ENCODE measurements around the gene CARS1.

CARS1 gene

DNA sequence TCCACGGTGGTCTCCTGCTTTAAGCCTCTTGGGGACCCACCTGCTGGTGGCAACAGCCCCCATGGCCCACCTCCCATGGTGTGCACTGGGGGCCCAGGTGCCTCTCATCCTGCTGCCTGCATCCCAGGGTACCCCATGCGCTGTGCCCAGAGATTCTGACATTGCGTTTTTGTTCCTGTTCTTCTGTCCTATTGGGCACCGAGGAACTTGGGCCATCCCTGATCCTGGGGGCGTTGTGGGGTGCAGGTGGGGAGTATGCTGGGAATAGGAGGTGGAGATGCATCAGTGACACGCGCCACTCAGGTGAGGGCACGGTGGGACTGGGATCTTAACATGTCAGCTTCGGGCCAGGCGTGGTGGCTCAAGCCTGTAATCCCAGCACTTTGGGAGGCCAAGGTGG lies 52.7 kb downstream of the CARS1 start:
- TF ChIP-seq, protein P1, sequence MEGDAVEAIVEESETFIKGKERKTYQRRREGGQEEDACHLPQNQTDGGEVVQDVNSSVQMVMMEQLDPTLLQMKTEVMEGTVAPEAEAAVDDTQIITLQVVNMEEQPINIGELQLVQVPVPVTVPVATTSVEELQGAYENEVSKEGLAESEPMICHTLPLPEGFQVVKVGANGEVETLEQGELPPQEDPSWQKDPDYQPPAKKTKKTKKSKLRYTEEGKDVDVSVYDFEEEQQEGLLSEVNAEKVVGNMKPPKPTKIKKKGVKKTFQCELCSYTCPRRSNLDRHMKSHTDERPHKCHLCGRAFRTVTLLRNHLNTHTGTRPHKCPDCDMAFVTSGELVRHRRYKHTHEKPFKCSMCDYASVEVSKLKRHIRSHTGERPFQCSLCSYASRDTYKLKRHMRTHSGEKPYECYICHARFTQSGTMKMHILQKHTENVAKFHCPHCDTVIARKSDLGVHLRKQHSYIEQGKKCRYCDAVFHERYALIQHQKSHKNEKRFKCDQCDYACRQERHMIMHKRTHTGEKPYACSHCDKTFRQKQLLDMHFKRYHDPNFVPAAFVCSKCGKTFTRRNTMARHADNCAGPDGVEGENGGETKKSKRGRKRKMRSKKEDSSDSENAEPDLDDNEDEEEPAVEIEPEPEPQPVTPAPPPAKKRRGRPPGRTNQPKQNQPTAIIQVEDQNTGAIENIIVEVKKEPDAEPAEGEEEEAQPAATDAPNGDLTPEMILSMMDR (conservative IDR thresholded peaks at IDR 0.05; ENCODE audit: low read depth, low read length): no peak
- DNase-seq (ENCODE audit: low read depth): no peak
- H3K4me3 ChIP-seq (ENCODE audit: low read length): no peak overlapping the region

GRCh38 chr11:3003396-3004231 lies 53.6 kb downstream of the CARS1 start:
- no peak for DNase-seq (ENCODE audit: low read depth)
- TF ChIP-seq, protein P1 (conservative IDR thresholded peaks at IDR 0.05; ENCODE audit: low read depth, low read length): no peak
- no peak overlapping the region for H3K4me3 ChIP-seq (ENCODE audit: low read length)

GRCh38 chr11:3002871-3003270 lies 54.4 kb downstream of the CARS1 start:
- TF ChIP-seq, protein P1 (conservative IDR thresholded peaks at IDR 0.05; ENCODE audit: low read depth, low read length): no peak
- DNase-seq (ENCODE audit: low read depth): no peak
- H3K4me3 ChIP-seq (ENCODE audit: low read length): no peak overlapping the region

DNA sequence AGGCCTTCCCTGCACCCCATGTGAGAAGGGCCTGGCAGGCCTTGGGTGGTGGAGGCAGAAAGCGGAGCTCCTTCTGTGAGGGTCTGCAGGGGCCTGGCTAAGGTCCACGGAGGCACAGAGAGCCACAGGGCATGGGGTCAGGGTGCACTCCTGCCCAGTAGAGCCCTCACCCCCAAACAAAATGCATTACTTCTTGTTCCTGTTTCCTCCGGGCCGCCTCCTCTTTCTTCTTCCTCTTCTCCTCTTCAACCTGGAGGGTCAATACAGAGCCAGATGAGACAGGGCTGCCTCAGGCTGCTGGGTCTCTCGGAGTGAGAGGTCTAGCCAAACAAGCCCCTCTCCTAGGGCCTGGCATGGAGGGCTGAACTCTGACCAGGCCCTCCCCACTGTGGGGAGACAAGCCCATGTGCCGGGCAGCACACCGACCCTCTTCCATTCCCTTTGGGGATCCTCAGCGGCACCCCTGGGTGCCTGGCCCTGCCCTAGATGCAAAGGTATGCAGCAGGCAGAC lies 54.8 kb downstream of the CARS1 start:
- TF ChIP-seq, protein P1 (conservative IDR thresholded peaks at IDR 0.05; ENCODE audit: low read depth, low read length): no peak
- no peak for DNase-seq (ENCODE audit: low read depth)

DNA sequence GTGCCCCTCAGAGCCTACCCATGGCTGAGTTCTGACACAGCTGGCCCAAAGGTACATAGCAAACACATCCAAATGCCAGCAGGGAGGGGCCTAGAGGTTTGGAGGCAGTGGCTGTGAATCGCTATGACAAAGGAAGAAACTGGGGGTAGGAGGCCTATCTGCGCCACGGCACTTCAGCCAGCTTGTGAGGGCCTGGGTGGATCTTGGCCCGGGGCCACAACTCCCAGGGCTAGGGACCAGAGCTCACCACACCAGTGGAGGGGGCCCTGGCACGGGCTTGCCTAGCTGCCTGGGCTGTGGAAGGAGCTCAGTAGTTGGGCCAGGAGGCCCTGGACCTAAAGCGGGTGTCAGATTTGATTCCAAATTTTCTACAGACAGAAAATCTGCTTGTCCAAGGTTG lies 55.7 kb downstream of the CARS1 start:
- TF ChIP-seq, protein P1 (conservative IDR thresholded peaks at IDR 0.05; ENCODE audit: low read depth, low read length): no peak
- no peak overlapping the region for H3K4me3 ChIP-seq (ENCODE audit: low read length)
- no peak for DNase-seq (ENCODE audit: low read depth)

More for the DNA sequence above, 54.8 kb downstream of the CARS1 start:
- H3K4me3 ChIP-seq (ENCODE audit: low read length): no peak overlapping the region

DNA sequence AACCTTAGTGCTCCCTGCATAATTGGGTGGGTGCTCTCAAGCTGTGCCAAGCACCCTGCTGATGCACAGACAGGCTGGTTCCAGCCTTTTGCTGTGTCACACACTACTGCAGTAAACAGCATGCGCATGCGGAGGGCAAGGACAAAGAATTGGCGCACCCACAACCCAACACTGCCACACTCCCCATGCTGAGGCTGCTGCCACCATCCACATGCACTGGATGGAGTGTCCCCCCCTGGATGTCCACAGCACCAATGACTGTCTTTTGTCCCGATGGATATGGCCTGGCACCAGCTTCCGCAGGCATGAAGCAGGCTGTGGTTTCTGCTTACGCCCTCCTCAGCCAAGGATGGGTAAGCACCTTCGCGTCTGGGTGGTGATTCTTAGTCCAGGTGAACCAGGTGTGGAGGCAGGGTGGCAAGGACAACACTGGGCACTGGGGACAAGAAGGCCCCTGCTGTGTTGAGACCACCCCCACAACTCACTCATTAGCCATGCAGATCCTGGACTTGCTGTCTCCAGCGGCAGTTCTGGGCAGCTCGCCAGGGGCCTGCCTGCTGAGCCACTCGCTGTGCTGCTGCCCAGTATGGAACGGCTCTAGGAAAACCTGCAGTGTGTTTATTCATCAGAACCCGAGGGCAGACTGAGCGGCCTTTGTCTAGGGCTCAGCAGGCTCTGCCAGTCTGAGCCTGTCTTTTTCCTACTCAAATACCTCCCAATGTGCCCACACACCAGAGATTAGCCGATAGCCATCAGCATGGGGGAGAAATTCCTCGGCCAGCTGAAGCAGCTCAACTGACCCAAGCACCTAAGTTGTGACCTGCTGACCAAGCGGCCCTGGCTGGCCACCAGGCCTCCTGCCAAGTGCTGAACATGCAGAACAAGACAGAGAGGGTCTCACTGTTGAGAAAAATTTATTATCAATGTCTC lies 56.9 kb downstream of the CARS1 start:
- peak; percentile 94 for DNase-seq (ENCODE audit: low read depth)
- H3K4me3 ChIP-seq (ENCODE audit: low read length): no peak overlapping the region
- TF ChIP-seq, protein P1 (conservative IDR thresholded peaks at IDR 0.05; ENCODE audit: low read depth, low read length): no peak

All from retinal pigment epithelial cell (primary cell).